GDM1 (cell line): ENCODE data around the gene USP11.

Experiments
- DNase-seq: peaks from one replicate; lab custom pipeline; 2025; lab: John Stamatoyannopoulos, UW

Gene USP11

DNA sequence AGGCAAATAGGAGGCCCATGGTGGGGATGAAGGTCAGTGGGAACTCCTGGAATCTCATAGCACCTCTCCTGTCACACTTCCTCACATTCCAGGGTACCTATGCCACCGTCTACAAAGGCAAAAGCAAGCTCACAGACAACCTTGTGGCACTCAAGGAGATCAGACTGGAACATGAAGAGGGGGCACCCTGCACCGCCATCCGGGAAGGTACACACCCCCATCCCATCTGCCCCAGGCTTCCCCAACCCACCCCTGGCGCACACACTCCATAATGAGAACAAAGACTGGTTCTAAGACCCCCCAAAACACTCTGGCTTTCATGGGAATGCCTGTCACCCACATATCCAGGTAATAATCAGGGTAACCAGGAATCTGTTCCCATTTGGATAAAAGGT lies 7.9 kb upstream of the USP11 start:
- DNase-seq = no peak

- no peak for DNase-seq
Measured at GRCh38 chrX:47226071-47226470, 6.7 kb upstream of the USP11 start.

GRCh38 chrX:47226531-47227333 lies 6.1 kb upstream of the USP11 start:
- no peak for DNase-seq

GRCh38 chrX:47227334-47227583 lies 5.5 kb upstream of the USP11 start:
- DNase-seq = no peak

GRCh38 chrX:47228550-47229270 lies 4.1 kb upstream of the USP11 start:
- DNase-seq = no peak

- no peak for DNase-seq
Measured at GRCh38 chrX:47229427-47229826, 3.4 kb upstream of the USP11 start.

GRCh38 chrX:47230136-47230868 lies 2.5 kb upstream of the USP11 start:
- no peak for DNase-seq

DNA sequence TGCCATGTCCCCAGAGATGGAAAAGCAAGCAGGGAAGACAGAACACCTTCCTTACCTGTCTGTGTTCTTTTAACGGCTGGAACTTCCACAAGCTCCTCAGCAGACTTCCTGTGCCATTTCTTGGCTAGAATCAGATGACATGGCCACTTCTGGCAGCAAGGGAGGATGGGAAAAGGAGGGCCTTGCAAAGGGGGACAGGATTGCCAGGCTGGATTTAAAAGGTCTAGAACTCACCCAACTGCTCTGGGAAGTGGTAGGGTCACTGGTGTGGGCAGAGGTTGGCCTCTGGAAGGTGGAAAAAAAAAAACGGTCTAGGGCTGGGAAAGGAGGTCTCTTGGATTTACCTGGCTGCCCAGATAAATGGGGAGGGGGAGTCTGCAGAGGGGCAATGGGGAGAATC lies 1.6 kb upstream of the USP11 start:
- DNase-seq = no peak

DNA sequence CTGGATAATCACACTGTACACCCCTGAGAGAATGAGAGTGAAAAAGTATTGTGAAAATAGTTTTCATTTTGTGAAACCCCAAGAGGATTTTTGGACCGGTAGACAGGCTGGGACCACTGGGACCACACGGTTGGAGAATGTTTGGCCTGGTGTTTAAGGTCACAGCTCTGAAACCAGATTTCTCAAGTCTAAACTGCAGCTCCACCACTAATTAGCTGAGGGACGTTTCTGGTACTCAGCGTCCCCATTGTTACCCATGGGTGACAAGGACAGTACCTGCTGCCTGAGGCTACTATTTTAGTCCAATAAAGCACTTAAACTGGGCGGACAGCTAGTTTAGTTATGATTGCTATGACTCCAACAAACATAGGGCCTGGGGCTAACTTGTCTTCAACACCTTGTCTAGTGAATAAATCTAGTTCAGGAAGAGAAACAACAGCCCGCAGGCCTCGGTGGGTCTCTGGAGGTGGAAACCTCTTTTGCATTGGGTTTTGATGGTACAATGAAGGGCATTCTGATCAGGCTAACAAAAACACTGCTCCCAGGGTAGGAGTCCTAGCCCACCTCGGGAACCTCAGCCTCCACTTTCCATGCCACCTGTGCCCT lies 509 bp upstream of the USP11 start:
- DNase-seq = no peak

- peak; percentile 92 for DNase-seq
Measured at GRCh38 chrX:47233333-47234113, 714 bp downstream of the USP11 start.

GRCh38 chrX:47234583-47234982 lies 1.8 kb downstream of the USP11 start:
- DNase-seq = no peak

DNA sequence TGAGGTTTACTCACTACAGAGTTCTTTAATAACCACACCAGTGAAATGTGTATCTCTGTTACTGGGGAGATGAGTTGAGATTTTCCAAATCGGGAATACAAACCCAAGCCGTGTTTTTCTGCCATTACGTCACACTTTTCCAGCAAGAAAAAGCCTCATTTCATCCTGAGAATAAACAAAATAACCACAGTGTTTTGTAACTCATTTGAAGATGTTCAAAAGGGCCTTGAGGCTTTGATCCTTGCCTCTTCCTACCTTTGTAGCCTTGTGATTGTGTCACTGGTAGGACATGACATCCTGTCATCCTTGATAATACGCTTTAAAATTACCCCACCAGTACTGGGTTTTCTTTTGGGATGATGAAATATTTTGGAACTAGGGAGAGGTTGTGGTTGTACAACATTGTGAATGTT lies 2.9 kb downstream of the USP11 start:
- DNase-seq = no peak

GRCh38 chrX:47239199-47239598 lies 6.4 kb downstream of the USP11 start:
- DNase-seq = no peak

DNA sequence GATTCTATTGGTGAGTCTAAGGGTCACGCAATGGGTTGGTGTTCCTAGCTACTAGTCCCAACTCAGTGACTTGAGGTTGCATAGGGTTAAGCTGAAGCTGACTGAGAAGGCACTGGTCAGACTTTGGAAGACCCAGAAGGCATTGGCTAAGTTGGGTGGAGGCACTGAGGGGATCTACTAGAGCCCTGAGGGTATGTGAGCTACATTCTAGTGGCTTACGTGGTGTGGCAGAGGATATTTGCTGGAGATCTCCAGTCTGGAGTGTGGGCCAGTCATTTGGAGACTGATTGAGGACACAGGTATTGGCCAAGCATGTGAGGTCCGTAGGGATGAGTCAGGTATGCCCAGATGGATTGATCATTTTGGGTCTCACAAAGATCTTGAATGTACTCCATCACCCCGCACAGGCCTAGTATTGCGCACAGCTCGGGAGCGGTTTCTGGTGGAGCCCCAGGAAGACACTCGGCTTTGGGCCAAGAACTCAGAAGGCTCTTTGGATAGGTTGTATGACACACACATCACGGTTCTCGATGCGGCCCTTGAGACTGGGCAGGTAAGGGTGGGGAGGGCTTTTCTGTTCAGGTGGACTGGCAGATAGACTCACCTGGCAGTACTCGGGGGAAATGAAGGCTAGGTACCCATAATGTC lies 7.2 kb downstream of the USP11 start:
- no peak for DNase-seq

DNA sequence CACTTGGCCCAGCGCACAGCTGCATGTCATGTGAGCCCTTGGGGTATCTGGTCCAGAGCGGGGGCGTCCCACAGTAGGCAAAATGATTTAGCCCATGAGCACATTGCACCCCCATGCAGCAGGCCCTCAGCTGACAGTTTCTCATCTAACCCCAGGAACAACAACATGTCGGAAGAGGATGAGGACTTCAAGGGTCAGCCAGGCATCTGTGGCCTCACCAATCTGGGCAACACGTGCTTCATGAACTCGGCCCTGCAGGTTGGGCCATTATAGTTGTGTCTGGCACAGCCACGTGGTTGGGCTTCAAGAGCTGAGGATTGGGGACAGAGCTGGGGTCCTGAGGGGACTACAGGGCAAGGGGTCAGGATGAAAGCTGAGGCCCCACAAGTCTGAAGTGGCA lies 7.8 kb downstream of the USP11 start:
- no peak for DNase-seq

DNA sequence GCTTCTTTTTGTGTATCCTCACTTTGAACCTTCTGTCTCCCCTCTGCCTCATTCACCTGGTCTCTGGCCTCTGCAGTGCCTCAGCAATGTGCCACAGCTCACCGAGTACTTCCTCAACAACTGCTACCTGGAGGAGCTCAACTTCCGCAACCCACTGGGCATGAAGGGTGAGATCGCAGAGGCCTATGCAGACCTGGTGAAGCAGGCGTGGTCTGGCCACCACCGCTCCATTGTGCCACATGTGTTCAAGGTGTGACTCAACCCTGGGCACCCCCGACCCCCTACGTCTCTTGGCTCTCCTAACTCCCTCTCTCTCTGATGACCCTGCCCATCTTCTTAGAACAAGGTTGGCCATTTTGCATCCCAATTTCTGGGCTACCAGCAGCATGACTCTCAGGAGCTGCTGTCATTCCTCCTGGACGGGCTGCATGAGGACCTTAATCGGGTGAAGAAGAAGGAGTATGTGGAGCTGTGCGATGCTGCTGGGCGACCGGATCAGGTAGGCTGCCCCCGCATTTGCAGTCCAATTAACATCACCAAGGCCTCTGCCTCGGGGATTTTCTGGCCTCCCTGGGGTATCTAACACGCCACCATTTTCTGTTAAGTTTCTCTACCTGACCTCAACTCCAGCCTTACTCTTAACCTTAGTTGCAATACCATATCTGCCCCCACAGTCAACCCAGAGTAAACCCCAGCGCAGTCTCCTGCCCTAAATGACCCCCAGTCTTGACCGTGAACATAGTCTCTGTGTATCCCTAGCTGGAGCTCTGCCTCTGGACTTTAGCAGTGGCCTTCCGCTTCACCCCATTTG lies 8.6 kb downstream of the USP11 start:
- DNase-seq = no peak

DNA sequence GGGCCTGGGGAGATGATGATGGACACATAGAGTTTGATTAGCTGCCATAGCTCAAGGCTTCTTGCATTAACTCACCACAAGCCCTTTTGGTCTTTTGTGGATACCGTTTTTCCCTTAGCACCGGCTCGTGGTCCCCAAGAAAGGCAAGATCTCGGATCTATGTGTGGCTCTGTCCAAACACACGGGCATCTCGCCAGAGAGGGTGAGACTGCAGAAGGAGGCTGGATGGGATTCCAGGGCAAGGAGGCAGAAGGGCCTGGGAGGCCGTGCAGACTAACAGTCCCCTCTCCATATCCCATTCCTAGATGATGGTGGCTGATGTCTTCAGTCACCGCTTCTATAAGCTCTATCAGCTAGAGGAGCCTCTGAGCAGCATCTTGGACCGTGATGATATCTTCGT lies 9.5 kb downstream of the USP11 start:
- DNase-seq = no peak

DNA sequence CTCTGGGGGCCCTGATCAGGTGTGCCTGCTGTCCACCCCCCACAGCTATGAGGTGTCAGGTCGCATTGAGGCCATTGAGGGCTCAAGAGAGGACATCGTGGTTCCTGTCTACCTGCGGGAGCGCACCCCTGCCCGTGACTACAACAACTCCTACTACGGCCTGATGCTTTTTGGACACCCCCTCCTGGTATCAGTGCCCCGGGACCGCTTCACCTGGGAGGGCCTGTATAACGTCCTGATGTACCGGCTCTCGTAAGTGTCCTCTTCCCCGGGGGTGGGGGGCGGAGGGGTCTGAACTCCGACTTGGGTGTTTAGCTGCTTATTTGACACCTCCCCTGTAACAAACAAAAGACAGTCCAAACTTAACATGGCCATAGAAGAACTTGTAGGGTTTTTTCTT lies 10.5 kb downstream of the USP11 start:
- DNase-seq = no peak

- no peak for DNase-seq
Measured at GRCh38 chrX:47244676-47245075, 11.9 kb downstream of the USP11 start.

DNA sequence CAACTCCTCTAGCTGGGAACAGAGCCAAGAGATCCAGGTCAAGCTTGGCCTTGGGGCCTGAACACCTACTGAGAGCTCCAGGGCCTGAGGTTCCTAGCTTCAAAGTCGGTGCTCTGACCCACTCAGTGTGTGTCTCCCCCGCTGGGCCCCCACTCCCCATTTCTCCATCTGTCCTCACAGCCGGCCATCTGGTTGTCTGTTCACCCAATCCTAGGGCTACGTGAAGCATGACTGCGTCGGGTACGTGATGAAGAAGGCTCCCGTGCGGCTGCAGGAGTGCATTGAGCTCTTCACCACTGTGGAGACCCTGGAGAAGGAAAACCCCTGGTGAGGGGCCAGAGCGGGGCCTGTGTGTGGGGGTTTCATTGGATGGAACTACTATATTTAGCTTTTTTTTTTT lies 12.3 kb downstream of the USP11 start:
- no peak for DNase-seq
